Activated T-helper 2 cell treated with anti-CD3 and anti-CD28 coated beads, Interferon-gamma antibody, Interleukin-2, Interleukin-4, amounts not matched to agents 10 μg/mL and 5 μg/mL and 100 μg/mL, durations not matched to agents 14 hours and 24 hours and 36 hours (primary cell): Measurements from ENCODE around the gene RAB24. TPM values are rescaled to one million over a fixed set of nuclear protein-coding genes. Genes with fewer than 3 reads are reported as not detected.
"Not testable (repeated sequence)": the region's sequence is repeated elsewhere in the genome, so short reads cannot be mapped to it uniquely, and the experiment has no call there.

Experiments
- DNase-seq: peaks from one replicate; pipeline ENCODE4 v3.0.0; 2021; ENCODE audit warnings: low spot score
- H3K27ac Mint-ChIP-seq: one replicate; pipeline ENCODE4 v1.8.0; 2021; ENCODE audit warnings: mixed read lengths
- H3K27me3 Mint-ChIP-seq: one replicate; pipeline ENCODE4 v1.8.0; 2021; ENCODE audit warnings: low read depth, mixed read lengths
- H3K36me3 Mint-ChIP-seq: one replicate; pipeline ENCODE4 v1.8.0; 2021; ENCODE audit warnings: low read depth, mixed read lengths
- H3K4me1 Mint-ChIP-seq: one replicate; pipeline ENCODE4 v1.8.0; 2021; ENCODE audit warnings: low read depth, mixed read lengths
- H3K4me3 Mint-ChIP-seq: one replicate; pipeline ENCODE4 v1.8.0; 2021; ENCODE audit warnings: low read depth, mild to moderate bottlenecking, moderate library complexity, mixed read lengths
- H3K9me3 Mint-ChIP-seq: one replicate; pipeline ENCODE4 v1.8.0; 2021; ENCODE audit warnings: mixed read lengths
- intact Hi-C: fragments of 100-400 bp; cut with micrococcal nuclease; formaldehyde crosslinking; loops from one replicate; pipeline ENCODE4 v1.15.1; 2023
- total RNA-seq: library from RNA; stranded (reverse); gene quantifications from 2 replicates; pipeline ENCODE4 v1.2.3, GENCODE V29; 2022

RAB24 gene
- total RNA-seq, 1 donor from 2014 or later, result 19.0 TPM

DNA sequence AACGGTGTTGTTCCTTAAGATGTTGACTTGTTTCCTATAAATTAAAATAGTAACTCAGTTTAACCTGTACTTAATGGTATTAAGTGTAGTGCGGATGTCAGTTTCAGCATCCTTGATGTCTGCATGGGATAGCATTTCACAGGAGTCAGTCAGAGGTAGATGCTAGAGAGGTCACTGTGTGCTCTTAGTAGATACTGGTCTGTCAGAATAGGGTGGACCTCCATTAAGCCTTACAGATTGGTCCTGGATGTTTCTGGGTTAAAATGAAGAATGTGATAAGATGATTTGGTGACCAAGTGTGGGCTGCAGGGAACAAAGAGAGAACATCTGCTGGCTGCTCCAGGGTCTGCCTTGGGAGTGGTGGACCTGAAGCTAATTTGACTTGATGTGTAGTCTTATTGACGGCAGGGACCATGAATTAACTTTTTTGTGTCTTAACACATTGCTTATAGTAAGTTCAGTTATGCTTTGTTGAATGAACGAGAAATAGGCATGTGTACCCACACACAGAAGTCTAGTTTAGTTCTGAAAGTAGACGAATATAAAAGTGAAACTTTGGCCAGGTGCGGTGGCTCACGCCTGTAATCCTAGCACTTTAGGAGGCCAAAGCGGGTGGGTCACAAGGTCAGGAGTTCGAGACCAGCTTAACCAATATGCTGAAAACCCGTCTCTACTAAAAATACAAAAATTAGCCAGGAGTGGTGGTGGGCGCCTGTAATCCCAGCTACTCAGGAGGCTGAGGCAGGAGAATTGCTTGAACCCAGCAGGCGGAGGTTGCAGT is 12.5 kb downstream of the RAB24 start:
- Mint-ChIP-seq H3K4me1 (peaks cover 15% of the 10 kb centered on the region), H3K27me3 (no peaks in the 10 kb centered on the region), H3K27ac (no peak overlapping the region), H3K9me3 (no peaks in the 10 kb centered on the region), H3K4me3 (no peak overlapping the region), H3K36me3 (peaks cover 61% of the 10 kb centered on the region)
- intact Hi-C loops, result no loop called here
- DNase-seq, result no peak

DNA sequence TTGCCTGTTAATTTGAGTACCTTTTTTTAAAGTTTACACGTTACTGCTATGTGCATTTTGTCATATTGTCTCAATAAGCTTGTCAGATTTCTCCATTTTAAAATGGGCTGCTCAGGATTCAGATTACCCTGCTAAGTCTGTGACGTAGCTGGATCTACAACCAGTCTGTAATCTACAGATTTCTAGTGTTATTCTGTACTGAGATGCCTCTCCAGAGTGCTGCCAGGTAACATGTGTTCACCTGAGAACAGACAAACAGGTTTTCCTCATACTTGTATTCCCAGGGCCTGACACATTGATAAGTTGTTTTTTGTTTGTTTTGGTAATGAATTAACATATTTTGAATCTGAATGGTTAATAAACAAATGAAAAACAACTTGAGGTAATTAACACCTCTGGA is 15.3 kb downstream of the RAB24 start:
- no peak overlapping the region for H3K27ac Mint-ChIP-seq
- H3K27me3 Mint-ChIP-seq, result no peaks in the 10 kb centered on the region
- intact Hi-C loops, result no loop called here
- peaks cover 51% of the 10 kb centered on the region for H3K36me3 Mint-ChIP-seq
- no peak overlapping the region for H3K4me3 Mint-ChIP-seq
- no peaks in the 10 kb centered on the region for H3K9me3 Mint-ChIP-seq
- no peak for DNase-seq
- H3K4me1 Mint-ChIP-seq, result peaks cover 4% of the 10 kb centered on the region

DNA sequence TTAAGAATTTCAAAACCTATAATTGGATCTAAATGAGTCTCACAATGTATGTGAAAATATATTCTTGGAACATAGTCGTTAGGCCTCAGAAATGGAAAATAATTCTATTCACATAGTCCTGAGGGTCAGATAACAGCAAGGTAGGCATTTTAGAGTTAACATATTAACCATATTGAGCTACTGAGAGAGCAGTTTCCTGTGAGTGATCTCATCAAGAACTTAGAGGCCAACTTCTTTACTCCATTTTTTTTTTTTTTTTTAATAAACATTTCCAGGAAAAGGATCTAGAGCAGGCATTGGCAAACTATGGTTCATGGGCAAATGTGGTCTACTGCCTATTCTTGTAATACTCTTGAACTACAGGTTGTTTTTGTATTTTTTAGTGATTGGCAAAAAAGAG is 26.6 kb downstream of the RAB24 start:
- Mint-ChIP-seq H3K9me3 (no peaks in the 10 kb centered on the region), H3K4me1 (peaks cover 9% of the 10 kb centered on the region), H3K36me3 (peaks cover 69% of the 10 kb centered on the region), H3K27me3 (no peaks in the 10 kb centered on the region), H3K27ac (peak overlapping the region; percentile 71), H3K4me3 (no peak overlapping the region)
- intact Hi-C loops, result no loop called here
- no peak for DNase-seq

DNA sequence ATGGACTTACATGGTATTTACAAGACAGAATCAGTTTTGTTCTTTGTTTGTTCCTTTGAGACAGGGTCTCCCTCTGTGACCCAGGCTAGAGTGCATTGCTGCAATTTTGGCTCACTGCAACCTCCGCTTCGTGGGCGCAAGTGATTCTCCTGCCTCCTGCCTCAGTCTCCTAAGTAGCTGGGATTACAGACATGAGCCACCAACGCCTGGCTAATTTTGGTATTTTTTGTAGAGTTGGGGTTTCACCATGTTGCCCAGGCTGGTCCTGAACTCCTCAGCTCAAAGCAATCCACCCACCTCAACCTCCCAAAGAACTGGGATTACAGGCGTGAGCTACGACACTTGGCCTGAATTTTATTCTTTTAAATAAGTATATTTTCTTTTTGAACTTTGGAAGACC is 27.6 kb downstream of the RAB24 start:
- no peak overlapping the region for H3K27ac Mint-ChIP-seq
- no peak for DNase-seq
- intact Hi-C loops, result no loop called here
- no peak overlapping the region for H3K4me3 Mint-ChIP-seq
- no peaks in the 10 kb centered on the region for H3K27me3 Mint-ChIP-seq
- H3K4me1 Mint-ChIP-seq, result peaks cover 9% of the 10 kb centered on the region
- no peaks in the 10 kb centered on the region for H3K9me3 Mint-ChIP-seq
- H3K36me3 Mint-ChIP-seq, result peaks cover 68% of the 10 kb centered on the region

DNA sequence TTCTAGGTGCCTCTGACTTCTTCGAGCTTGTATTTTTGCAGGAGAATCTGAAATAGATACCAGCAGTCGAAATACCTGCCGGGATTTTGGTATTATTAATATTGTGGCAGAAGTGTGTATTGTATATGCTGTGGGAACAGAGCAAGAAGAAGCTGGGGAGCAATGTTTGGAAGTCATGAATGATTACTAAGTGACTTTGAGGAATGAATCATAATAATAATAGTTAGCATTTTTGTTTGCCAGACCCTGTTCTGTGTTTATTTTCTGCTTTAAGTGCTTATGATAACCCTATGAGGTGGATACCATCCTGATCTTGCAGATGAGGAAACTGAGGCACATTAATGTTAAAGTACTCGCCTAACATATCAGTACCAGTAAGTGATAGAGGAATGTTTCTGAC is 32.4 kb downstream of the RAB24 start:
- H3K4me1 Mint-ChIP-seq, result no peaks in the 10 kb centered on the region
- no peaks in the 10 kb centered on the region for H3K9me3 Mint-ChIP-seq
- intact Hi-C loops, result no loop called here
- DNase-seq, result no peak
- H3K27ac Mint-ChIP-seq, result no peak overlapping the region
- H3K27me3 Mint-ChIP-seq, result no peaks in the 10 kb centered on the region
- H3K4me3 Mint-ChIP-seq, result no peak overlapping the region
- peaks cover 67% of the 10 kb centered on the region for H3K36me3 Mint-ChIP-seq

DNA sequence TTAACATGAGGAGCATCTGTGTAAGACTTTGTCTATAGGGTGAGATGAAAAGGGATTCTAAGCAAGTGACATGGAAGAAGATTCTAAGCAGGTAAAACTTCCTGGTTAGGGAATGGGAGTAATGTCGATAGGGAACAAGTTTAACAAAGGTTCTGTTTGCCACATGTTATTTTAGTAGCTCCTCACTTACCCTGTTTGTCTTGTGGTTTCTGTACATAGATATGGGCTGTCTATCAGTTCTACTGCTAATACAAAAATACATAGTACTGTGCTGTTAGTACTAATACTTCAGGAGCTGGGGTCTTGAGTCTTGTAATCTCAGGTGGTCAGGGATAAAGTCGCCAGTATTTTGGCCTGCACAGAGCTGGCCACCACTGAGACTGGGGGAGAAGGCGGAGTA is 32.9 kb downstream of the RAB24 start:
- no peak for DNase-seq
- Mint-ChIP-seq H3K27ac (no peak overlapping the region), H3K27me3 (no peaks in the 10 kb centered on the region), H3K4me1 (no peaks in the 10 kb centered on the region), H3K4me3 (no peak overlapping the region), H3K9me3 (no peaks in the 10 kb centered on the region), H3K36me3 (peaks cover 71% of the 10 kb centered on the region)
- intact Hi-C loops, result no loop called here

DNA sequence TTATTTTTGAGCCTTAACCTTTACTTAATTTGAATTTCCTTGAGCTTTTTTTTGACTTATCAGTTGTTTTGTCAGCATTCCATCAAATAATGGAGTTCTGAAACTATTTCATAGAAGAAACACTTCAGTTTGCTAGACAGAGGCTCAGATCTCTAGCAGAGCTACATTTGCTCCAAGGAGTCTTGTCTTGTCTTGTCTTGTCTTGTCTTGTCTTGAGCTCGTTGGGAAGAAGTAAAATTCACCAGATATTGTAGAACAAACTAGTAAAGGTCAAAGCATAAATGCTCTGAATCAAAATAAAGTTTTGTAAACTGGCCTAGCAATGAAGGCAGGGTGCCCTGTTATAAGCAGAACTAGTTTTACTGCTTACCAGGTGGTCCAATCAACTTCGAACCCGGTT is 33.5 kb downstream of the RAB24 start:
- Mint-ChIP-seq H3K27ac (no peak overlapping the region), H3K4me3 (no peak overlapping the region), H3K4me1 (no peaks in the 10 kb centered on the region)

DNA sequence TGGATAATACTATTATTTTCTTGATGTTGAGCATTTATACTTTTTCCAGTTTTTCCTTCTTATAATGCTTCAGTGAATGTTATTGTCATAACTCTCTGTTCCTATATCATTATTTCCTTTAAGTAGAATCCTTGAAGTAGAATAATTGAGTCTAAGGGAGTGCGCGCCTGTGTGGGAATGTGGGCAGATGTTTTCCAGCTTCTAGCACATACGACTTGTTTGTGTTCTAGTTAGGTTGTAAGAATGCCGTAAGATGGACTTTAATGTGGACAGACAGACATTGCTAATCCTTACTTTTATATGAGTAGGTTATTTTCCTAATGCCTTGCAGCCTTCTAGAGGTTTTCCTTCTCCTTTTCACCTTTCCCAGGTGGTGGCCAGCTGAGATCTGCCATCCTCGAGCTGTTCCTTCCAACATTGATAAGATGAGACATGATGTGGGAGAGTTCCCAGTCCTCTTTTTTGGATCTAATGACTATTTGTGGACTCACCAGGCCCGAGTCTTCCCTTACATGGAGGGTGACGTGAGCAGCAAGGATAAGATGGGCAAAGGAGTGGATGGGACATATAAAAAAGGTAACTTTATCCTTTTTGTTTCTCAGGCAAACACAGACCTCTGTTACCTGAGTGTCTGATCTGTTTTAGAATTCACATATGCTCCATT is 34.2 kb downstream of the RAB24 start:
- H3K4me1 Mint-ChIP-seq, result peaks cover 1% of the 10 kb centered on the region
- no peaks in the 10 kb centered on the region for H3K9me3 Mint-ChIP-seq
- no peak for DNase-seq
- no peak overlapping the region for H3K4me3 Mint-ChIP-seq
- no peaks in the 10 kb centered on the region for H3K27me3 Mint-ChIP-seq
- H3K36me3 Mint-ChIP-seq, result peaks cover 69% of the 10 kb centered on the region
- no peak overlapping the region for H3K27ac Mint-ChIP-seq
- intact Hi-C loops, result no loop called here

More for the DNA sequence above, 33.5 kb downstream of the RAB24 start:
- DNase-seq, result no peak
- Mint-ChIP-seq H3K36me3 (peaks cover 73% of the 10 kb centered on the region), H3K9me3 (no peaks in the 10 kb centered on the region), H3K27me3 (no peaks in the 10 kb centered on the region)
- intact Hi-C loops, result no loop called here

DNA sequence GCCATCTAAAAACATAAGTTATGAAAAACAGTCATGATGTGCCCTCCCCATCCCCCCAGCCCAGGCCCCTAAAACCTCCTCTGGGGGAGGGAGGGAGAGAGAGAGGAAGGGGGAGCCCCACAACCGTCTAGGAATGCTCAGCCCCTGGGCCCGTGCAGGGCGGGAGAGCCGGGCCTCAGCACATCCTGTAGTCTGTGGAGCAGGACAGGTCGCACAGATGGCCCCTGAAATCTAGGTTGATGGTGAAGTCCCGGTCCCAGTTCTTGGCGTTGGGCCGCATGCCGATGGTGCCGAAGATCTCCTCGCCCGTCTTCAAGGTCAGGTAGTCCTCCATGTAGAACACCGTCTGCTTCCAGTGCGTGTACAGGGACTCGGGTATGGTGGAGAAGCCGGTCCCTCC is 38.1 kb downstream of the RAB24 start:
- intact Hi-C loops, result no loop called here
- peaks cover 65% of the 10 kb centered on the region for H3K36me3 Mint-ChIP-seq
- H3K9me3 Mint-ChIP-seq, result no peaks in the 10 kb centered on the region
- DNase-seq, result no peak
- no peaks in the 10 kb centered on the region for H3K27me3 Mint-ChIP-seq
- H3K4me1 Mint-ChIP-seq, result peaks cover 10% of the 10 kb centered on the region
- no peak overlapping the region for H3K4me3 Mint-ChIP-seq
- no peak overlapping the region for H3K27ac Mint-ChIP-seq

DNA sequence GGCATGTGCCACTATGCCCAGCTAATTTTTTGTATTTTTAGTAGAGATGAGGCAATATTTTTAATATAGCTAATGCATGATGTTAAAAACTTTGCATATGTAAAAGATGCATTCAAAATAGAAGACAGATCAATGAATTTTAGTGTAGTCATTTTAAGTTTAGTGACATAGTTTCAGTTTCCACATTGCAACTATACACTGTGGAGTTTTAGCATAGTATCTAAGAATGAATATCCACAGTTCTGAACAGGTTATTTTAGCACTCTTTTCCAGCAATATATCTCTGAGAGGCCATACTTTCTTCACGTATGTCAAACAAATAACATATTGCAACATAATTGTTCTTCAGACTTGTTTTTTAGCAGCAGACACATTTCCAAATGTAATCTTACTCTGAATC is 39.3 kb downstream of the RAB24 start:
- Mint-ChIP-seq H3K4me3 (no peak overlapping the region), H3K36me3 (peaks cover 62% of the 10 kb centered on the region), H3K4me1 (peaks cover 10% of the 10 kb centered on the region), H3K9me3 (no peaks in the 10 kb centered on the region), H3K27ac (peak overlapping the region; percentile 15), H3K27me3 (no peaks in the 10 kb centered on the region)
- intact Hi-C loops, result no loop called here
- no peak for DNase-seq

DNA sequence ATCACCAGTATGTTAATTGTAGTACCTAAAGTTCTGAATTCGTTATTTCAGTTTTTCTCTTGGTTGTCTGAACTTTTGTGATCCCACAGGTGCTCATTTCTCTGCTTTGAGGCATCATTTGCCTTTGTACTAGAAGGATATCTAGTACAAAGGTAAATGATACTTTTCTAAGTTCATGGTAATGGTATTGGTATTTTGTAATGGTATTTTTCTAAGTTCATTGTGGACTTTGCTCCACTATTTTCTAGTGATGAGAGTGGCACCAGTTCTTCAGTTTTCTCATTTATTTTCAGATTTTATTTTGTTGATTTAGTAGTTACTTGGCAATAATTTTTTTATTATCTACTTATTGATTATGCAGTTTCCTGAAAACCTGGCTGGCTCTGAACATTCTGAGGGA is 42.0 kb downstream of the RAB24 start:
- no peak overlapping the region for H3K27ac Mint-ChIP-seq
- H3K4me3 Mint-ChIP-seq, result no peak overlapping the region
- no peaks in the 10 kb centered on the region for H3K27me3 Mint-ChIP-seq
- no peaks in the 10 kb centered on the region for H3K9me3 Mint-ChIP-seq
- intact Hi-C loops, result no loop called here
- peaks cover 68% of the 10 kb centered on the region for H3K36me3 Mint-ChIP-seq
- H3K4me1 Mint-ChIP-seq, result peaks cover 10% of the 10 kb centered on the region
- no peak for DNase-seq

DNA sequence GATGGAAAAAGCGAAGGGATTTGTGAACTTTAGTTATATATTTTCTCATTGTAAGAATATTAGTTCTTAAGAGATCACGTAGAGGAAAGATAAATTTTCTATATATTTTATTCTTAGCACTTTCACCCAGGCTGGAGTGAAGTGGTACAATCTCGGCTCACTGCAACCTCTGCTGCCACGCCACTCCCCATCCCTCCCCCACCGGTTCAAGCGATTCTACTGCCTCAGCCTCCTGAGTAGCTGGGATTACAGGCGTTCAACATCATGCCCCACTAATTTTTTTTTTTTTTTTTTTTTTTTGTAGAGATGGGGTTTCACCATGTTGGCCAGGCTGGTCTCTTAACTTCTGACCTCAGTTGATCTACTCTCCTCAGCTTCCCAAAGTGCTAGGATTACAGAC is 42.6 kb downstream of the RAB24 start:
- Mint-ChIP-seq H3K27ac (no peak overlapping the region), H3K4me1 (peaks cover 10% of the 10 kb centered on the region), H3K27me3 (no peaks in the 10 kb centered on the region), H3K4me3 (no peak overlapping the region), H3K36me3 (peaks cover 66% of the 10 kb centered on the region), H3K9me3 (no peaks in the 10 kb centered on the region)
- intact Hi-C loops, result no loop called here
- no peak for DNase-seq

DNA sequence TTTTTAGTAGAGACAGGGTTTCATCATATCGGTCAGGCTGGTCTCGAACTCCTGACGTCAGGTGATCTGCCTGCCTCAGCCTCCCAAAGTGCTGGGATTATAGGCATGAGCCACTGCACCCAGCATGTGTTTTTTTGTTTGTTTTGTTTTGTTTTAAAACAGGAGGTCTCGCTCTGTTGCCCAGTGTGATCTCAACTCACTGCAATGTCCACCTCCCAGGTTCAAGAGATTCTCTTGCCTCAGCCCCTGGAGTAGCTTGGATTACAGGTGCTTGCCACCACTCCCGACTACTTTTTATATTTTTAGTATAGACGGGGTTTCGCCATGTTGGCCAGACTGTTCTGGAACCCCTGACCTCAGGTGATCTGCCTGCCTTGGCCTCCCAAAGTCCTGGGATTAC is 44.8 kb downstream of the RAB24 start:
- intact Hi-C loops, H3K27me3 Mint-ChIP-seq, H3K9me3 Mint-ChIP-seq, DNase-seq, H3K4me3 Mint-ChIP-seq, H3K27ac Mint-ChIP-seq: not testable (repeated sequence)
- Mint-ChIP-seq H3K36me3 (peaks cover 75% of the 10 kb centered on the region), H3K4me1 (peaks cover 11% of the 10 kb centered on the region)
